ENCODE data around the gene NYNRIN.

- no peak for TF ChIP-seq GTF2F1 (IDR thresholded peaks at IDR 0.05; ENCODE audit: borderline replicate concordance, low read depth, low read length)
- TF ChIP-seq ATF3 (IDR thresholded peaks at IDR 0.05; ENCODE audit: insufficient read depth, low read depth, low read length), result no peak
- TF ChIP-seq CTCF (IDR thresholded peaks at IDR 0.05; ENCODE audit: control extremely low read depth in 1 of 3, insufficient read depth in 1 of 3, low read depth in 1 of 3, low read length in 3 of 3), result peak; percentile 66 to 89 (median 84)
- no peak for TF ChIP-seq BACH1 (IDR thresholded peaks at IDR 0.05; ENCODE audit: low read length)
- no peak for TF ChIP-seq YY1 (IDR thresholded peaks at IDR 0.05; ENCODE audit: low read depth, low read length)
- no peak for TF ChIP-seq KDM1A (IDR thresholded peaks at IDR 0.05; ENCODE audit: borderline replicate concordance, low read length)
- no peak for TF ChIP-seq JUND (IDR thresholded peaks at IDR 0.05; ENCODE audit: low read length)
- TF ChIP-seq CEBPB (IDR thresholded peaks at IDR 0.05; ENCODE audit: low read depth, low read length), result no peak
- no peak for TF ChIP-seq POLR2A (IDR thresholded peaks at IDR 0.05; ENCODE audit: control extremely low read depth in 1 of 2, low read depth in 2 of 2, low read length in 2 of 2)
- peak; percentile 66 to 76 for TF ChIP-seq RAD21 (IDR thresholded peaks at IDR 0.05 in 1 of 2, conservative IDR thresholded peaks at IDR 0.05 in 1 of 2; ENCODE audit: low read depth in 2 of 2, low read length in 2 of 2)
- no peak for TF ChIP-seq SIRT6 (IDR thresholded peaks at IDR 0.05; ENCODE audit: low read length)
- no peak for TF ChIP-seq EP300 (IDR thresholded peaks at IDR 0.05; ENCODE audit: borderline replicate concordance in 1 of 2, low read depth in 2 of 2, low read length in 2 of 2)
These were observed 12.9 kb downstream of the NYNRIN start for GRCh38 chr14:24411443-24412389.

Data from H1 (cell line).